ENCODE measurements around the gene AOPEP. TPM values are rescaled to one million over a fixed set of nuclear protein-coding genes. Genes with fewer than 3 reads are reported as not detected.

The AOPEP gene
- total and polyA plus RNA-seq, 2 of the 13 experiments (the other 11 are each of a cell fraction or from before 2014, with no cell fraction given) = 22.2 to 41.6 TPM

- TF ChIP-seq, protein P1, sequence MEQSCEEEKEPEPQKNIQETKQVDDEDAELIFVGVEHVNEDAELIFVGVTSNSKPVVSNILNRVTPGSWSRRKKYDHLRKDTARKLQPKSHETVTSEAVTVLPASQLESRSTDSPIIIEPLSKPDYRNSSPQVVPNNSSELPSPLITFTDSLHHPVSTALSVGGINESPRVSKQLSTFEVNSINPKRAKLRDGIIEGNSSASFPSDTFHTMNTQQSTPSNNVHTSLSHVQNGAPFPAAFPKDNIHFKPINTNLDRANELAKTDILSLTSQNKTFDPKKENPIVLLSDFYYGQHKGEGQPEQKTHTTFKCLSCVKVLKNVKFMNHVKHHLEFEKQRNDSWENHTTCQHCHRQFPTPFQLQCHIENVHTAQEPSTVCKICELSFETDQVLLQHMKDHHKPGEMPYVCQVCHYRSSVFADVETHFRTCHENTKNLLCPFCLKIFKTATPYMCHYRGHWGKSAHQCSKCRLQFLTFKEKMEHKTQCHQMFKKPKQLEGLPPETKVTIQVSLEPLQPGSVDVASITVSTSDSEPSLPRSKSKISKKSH (CRISPR knock-in tag; IDR thresholded peaks at IDR 0.05; ENCODE audit: borderline replicate concordance) = no peak
- TF ChIP-seq RELA (CRISPR knock-in tag; IDR thresholded peaks at IDR 0.05) (no peak), E2F1 (CRISPR knock-in tag; IDR thresholded peaks at IDR 0.05) (no peak), ESRRA (CRISPR knock-in tag; IDR thresholded peaks at IDR 0.05; ENCODE audit: low read depth) (no peak), ZNF235 (CRISPR knock-in tag; IDR thresholded peaks at IDR 0.05; ENCODE audit: borderline replicate concordance) (no peak), ELF3 (CRISPR knock-in tag; IDR thresholded peaks at IDR 0.05) (peak; percentile 91), DNMT1 (CRISPR knock-in tag; IDR thresholded peaks at IDR 0.05) (no peak), ZNF343 (CRISPR knock-in tag; IDR thresholded peaks at IDR 0.05) (no peak), XRCC5 (optimal IDR thresholded peaks at IDR 0.05; ENCODE audit: low read length) (no peak), ZBTB10 (CRISPR knock-in tag; IDR thresholded peaks at IDR 0.05; ENCODE audit: borderline replicate concordance) (peak; percentile 46; the same call in 1 of the 2 replicates), KLF12 (CRISPR knock-in tag; IDR thresholded peaks at IDR 0.05; ENCODE audit: borderline replicate concordance) (no peak), MTF1 (CRISPR knock-in tag; IDR thresholded peaks at IDR 0.05) (no peak), HDAC1 (CRISPR knock-in tag; IDR thresholded peaks at IDR 0.05) (no peak), EHMT2 (IDR thresholded peaks at IDR 0.05; ENCODE audit: borderline replicate concordance, low read depth, low read length) (no peak), FOXJ3 (CRISPR knock-in tag; IDR thresholded peaks at IDR 0.05; ENCODE audit: borderline replicate concordance) (no peak), SRSF9 (IDR thresholded peaks at IDR 0.05; ENCODE audit: borderline replicate concordance, insufficient read depth, low read depth, low read length, poor library complexity, severe bottlenecking) (no peak), ATM (IDR thresholded peaks at IDR 0.05; ENCODE audit: borderline replicate concordance) (no peak), KMT2A (CRISPR knock-in tag; IDR thresholded peaks at IDR 0.05) (no peak), ZNF556 (CRISPR knock-in tag; IDR thresholded peaks at IDR 0.05; ENCODE audit: borderline replicate concordance) (no peak)
- TF ChIP-seq, protein P2, sequence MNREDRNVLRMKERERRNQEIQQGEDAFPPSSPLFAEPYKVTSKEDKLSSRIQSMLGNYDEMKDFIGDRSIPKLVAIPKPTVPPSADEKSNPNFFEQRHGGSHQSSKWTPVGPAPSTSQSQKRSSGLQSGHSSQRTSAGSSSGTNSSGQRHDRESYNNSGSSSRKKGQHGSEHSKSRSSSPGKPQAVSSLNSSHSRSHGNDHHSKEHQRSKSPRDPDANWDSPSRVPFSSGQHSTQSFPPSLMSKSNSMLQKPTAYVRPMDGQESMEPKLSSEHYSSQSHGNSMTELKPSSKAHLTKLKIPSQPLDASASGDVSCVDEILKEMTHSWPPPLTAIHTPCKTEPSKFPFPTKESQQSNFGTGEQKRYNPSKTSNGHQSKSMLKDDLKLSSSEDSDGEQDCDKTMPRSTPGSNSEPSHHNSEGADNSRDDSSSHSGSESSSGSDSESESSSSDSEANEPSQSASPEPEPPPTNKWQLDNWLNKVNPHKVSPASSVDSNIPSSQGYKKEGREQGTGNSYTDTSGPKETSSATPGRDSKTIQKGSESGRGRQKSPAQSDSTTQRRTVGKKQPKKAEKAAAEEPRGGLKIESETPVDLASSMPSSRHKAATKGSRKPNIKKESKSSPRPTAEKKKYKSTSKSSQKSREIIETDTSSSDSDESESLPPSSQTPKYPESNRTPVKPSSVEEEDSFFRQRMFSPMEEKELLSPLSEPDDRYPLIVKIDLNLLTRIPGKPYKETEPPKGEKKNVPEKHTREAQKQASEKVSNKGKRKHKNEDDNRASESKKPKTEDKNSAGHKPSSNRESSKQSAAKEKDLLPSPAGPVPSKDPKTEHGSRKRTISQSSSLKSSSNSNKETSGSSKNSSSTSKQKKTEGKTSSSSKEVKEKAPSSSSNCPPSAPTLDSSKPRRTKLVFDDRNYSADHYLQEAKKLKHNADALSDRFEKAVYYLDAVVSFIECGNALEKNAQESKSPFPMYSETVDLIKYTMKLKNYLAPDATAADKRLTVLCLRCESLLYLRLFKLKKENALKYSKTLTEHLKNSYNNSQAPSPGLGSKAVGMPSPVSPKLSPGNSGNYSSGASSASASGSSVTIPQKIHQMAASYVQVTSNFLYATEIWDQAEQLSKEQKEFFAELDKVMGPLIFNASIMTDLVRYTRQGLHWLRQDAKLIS (CRISPR knock-in tag; IDR thresholded peaks at IDR 0.05) = no peak
- TF ChIP-seq, protein P3, sequence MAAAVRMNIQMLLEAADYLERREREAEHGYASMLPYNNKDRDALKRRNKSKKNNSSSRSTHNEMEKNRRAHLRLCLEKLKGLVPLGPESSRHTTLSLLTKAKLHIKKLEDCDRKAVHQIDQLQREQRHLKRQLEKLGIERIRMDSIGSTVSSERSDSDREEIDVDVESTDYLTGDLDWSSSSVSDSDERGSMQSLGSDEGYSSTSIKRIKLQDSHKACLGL (CRISPR knock-in tag; IDR thresholded peaks at IDR 0.05) = no peak
Observed at GRCh38 chr9:94922098-94922607, 195.7 kb downstream of the AOPEP start (continued).
